ENCODE data around the gene MICAL3.

MICAL3 gene

GRCh38 chr22:17860220-17860965 is 164.0 kb downstream of the MICAL3 start:
- DNase-seq = no peak

GRCh38 chr22:17858033-17858432 is 166.3 kb downstream of the MICAL3 start:
- peak; percentile 13 for DNase-seq

GRCh38 chr22:17855572-17856290 is 168.6 kb downstream of the MICAL3 start:
- DNase-seq = no peak

GRCh38 chr22:17853073-17853472 is 171.3 kb downstream of the MICAL3 start:
- DNase-seq = peak; percentile 31

- no peak for DNase-seq
Observed at GRCh38 chr22:17851759-17852158, 172.6 kb downstream of the MICAL3 start.

- DNase-seq = peak; percentile 12
Observed at GRCh38 chr22:17847360-17848078, 176.8 kb downstream of the MICAL3 start.

GRCh38 chr22:17846326-17846992 is 177.9 kb downstream of the MICAL3 start:
- no peak for DNase-seq

GRCh38 chr22:17845790-17846189 is 178.6 kb downstream of the MICAL3 start:
- no peak for DNase-seq

- DNase-seq = peak; percentile 54
Observed at GRCh38 chr22:17845327-17845726, 179.0 kb downstream of the MICAL3 start.

GRCh38 chr22:17844150-17844549 is 180.2 kb downstream of the MICAL3 start:
- no peak for DNase-seq

GRCh38 chr22:17842386-17842785 is 182.0 kb downstream of the MICAL3 start:
- no peak for DNase-seq

GRCh38 chr22:17841836-17842235 is 182.5 kb downstream of the MICAL3 start:
- DNase-seq = no peak

- no peak for DNase-seq
Observed at GRCh38 chr22:17838180-17838865, 186.0 kb downstream of the MICAL3 start.

- no peak for DNase-seq
Observed at GRCh38 chr22:17836992-17837742, 187.2 kb downstream of the MICAL3 start.

- DNase-seq = peak; percentile 4
Observed at GRCh38 chr22:17835256-17835655, 189.1 kb downstream of the MICAL3 start.

GRCh38 chr22:17833489-17833888 is 190.9 kb downstream of the MICAL3 start:
- DNase-seq = no peak

GRCh38 chr22:17832665-17833064 is 191.7 kb downstream of the MICAL3 start:
- DNase-seq = no peak

GRCh38 chr22:17831501-17832251 is 192.7 kb downstream of the MICAL3 start:
- no peak for DNase-seq

GRCh38 chr22:17830043-17830961 is 194.1 kb downstream of the MICAL3 start:
- peak; percentile 25 for DNase-seq

- no peak for DNase-seq
Observed at GRCh38 chr22:17829695-17830042, 194.7 kb downstream of the MICAL3 start.
